GM19372 (cell line): Measurements from ENCODE around the gene LINGO3.

Source experiments
- ATAC-seq: cut with Tn5 transposase; IDR thresholded peaks from one replicate; pipeline ENCODE4 v1.9.1; 2021; ENCODE audit warnings: mild to moderate bottlenecking, low read depth, moderate library complexity; ENCODE audit not compliant: unreplicated experiment

Gene LINGO3

DNA sequence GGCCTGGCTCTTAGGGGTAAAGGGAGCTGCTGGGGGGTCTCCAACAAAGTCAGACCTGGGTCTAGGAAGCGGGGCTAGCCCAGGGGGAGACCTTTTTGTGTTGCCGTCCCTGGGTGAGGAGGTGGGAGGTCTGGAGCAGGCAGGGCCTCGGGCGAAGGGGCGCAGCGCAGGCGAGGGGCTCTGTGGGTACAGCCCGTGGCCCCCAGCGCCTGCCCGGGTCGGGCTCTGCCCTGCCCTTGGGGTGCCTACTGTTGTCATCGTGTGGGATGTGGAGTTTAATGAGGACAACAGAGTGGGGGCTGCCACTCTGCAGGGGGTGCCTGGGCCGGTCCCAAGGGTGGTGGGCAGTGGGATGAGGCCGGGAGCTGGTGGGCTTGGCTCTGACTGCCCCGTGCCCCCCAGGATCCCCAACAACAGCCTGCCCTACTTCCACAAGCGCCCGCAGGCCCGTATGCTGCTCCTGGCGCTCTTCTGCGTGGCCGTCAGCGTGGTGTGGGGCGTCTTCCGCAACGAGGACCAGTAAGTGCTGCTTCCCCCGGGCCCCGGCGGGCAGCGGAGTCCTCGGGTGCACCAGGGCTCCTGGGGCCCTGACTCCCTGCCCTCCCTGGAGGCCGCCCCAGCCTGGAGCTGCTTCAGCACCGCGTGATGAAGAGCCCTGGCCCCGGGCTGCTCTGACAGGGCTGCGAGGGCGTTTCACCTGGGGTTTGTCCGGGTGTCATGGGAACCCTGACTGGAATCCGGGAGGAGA, 32.7 kb upstream of the LINGO3 start:
- no peak for ATAC-seq

DNA sequence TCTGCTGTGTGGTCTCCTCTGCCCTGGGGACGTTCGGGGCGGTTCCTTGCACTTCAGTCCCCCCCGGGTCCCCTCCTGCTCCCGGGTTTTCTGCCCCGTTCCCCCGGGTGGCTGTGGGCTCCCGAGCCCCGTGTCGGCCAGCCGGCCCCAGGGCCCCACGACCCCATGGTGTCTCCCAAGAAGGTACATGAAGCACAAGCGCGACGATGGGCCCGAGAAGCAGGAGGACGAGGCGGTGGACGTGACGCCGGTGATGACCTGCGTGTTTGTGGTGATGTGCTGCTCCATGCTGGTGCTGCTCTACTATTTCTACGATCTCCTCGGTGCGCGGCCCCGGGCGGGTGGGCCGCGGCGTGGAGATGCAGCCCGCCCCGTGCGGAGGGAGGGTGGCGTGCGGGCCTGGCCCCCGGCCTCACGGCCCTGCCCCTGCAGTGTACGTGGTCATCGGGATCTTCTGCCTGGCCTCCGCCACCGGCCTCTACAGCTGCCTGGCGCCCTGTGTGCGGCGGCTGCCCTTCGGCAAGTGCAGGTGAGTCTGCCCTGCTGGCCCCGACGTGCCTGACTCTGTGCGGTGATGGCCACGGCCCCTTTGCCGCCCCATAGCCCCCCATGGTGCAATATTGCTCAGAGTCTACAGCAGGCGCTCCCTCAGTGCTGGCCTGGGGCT, 31.8 kb upstream of the LINGO3 start:
- no peak for ATAC-seq

DNA sequence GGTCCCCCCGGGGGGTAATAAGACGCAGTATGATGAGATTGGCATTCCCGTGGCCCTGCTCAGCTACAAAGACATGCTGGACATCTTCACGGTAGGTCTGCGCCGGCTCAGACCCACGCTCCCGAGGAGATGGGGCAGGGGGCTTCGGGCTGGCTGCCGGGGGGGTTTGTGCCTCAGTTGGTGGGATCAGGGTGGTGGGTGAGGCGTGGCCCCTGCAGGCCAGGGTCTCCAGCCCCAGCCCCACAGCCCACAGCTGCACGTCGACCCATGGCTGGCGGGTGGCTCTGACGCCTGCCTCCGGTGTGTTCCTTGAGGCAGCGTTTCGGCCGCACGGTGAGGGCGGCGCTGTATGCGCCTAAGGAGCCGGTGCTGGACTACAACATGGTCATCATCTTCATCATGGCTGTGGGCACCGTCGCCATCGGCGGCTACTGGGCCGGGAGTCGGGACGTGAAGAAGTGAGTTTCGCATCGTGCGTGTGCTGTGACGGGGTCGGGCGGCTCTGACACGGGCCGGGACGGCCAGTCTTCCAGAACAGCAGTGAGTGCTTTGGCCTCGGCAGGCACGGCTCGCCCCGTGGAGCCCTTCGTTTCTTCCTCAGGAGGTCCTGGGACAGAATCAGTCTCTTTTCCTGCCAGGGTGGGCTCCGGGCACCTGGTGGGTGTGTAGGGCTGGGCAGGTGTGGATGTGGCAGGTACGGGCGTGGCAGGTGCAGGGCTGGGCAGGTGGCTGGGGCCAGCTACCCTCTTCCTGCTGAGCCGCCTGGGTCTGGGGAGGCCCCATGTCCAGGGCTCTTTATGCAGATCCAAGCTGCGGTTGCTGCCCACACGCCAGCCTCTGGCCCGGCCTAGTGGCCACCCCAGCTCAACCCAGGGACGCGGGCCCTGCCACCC, 31.0 kb upstream of the LINGO3 start:
- no peak for ATAC-seq

DNA sequence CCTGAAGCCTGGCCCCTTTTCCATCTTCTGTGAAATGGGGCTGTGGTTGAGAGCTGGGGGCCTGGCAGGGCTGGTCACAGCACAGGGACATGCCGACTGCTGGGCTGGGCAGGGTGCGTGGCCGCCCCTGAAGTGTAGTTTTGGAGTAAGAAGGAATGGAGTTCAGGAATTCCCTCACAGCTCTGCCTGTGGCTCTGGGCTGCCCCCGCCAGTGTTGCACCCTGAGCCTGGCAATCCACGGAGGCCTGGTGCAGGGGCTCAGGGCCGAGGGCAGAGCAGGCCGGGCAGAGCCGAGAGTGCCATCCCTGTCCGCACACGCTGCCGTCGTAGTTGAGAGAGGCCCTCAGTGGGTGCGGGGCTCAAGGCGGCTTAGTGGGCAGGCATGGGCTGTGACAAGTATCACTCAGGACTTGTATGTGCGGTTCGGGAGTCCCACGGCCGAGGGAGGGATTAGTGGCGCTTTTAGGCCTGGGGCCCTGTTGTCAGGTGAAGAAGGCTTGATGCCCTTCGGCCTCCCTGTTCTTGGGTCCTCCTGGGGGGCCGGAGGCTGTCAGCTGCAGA, 30.2 kb upstream of the LINGO3 start:
- no peak for ATAC-seq

DNA sequence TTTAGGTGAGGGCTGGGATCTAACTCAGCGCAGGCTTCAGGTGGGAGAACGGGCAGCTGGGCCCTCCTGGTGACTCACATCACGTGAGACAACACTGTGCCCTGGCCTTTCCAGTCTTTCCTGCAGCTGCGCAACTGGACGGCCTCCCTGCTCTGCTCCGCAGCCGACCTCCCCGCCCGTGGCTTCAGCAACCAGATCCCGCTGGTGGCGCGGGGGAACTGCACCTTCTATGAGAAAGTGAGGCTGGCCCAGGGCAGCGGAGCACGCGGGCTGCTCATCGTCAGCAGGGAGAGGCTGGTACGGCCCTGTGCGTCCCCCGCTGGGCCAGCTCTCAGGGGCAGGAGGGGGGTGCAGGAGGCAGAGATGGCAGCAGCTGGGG, 29.4 kb upstream of the LINGO3 start:
- ATAC-seq, result no peak

DNA sequence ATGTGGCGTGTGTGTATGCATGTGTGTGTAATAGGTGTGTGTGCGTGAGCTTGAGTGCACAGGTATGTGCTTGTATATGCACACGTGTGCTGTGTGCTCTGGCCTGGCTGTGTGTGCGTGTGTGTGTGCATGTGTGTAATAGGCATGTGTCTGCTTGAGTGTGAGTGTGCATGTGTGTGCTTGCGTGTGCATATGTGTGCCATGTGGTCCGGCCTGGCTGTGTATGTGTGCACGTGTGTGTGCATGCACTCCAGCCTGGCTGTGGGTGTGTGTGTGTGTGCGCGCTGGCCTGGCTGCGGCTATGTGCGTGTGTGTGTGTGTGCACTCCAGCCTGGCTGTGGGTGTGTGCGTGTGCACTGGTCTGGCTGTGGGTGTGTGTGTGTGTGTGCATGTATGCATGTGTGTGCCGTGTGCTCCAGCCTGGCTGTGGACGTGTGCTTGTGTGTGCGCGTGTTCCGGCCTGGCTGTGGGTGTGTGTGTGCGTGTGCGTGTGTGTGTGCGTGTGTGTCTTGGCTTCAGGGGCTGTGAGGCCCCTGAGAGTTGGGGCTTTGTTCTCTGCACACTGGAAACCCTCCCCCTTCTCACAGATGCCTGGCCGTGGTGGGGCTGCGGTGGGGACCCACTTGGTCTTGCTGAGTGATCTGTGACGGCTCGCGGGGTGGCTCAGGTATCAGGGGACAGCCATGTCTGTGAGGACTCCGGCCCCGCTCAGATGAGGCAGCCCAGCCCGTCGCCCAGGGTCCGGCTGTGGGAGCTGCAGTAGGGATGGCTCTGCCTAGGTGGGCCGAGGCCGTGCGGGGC, 28.8 kb upstream of the LINGO3 start:
- ATAC-seq, result no peak

DNA sequence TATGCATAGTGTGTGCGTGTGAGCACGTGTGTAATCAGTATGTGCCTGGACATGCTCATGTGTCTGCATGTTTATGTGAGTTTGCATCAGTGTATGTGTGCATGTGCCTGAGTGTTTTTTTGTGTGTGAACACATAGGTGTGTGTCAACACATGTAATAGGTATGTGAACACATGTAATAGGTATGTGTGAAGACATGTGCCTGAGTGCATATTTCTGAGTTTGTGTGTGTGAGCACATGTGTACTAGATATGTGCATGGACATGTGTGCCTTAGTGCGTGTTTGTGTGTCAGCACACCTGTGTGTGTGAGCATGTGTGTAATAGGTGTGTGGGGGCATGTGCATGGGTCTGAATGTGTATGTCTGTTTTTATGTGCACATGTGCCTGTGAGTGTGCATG, 27.9 kb upstream of the LINGO3 start:
- ATAC-seq, result no peak

DNA sequence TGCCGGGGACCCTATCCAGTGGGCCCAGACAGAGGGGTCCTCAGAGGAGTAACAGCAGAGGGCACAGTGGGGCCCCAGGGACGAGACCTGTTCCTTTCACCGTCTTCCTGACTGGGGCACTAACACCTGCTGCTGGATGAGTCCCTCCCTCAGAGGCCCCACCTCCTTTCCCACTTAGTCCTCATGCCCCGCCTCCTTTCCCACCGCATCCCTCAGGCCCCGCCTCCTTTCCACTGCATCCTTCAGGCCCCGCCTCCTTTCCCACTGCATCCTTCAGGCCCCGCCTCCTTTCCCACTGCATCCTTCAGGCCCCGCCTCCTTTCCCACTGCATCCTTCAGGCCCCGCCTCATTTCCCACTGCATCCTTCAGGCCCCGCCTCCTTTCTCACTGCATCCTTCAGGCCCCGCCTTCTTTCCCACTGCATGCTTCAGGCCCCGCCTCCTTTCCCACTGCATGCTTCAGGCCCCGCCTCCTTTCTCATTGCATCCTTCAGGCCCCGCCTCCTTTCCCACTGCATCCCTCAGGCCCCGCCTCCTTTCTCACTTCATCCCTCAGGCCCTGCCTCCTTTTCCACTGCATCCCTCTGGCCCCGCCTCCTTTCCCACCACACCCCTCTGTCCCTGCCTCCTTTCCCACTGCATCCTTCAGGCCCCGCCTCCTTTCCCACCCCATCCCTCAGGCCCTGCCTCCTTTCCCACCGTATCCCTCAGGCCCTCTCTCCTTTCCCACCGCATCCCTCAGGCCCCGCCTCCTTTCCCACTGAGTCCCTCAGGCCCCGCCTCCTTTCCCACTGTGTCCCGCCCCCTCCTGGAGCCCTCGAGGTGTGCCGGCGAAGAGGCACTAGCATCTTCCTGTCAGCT, 27.3 kb upstream of the LINGO3 start:
- no peak for ATAC-seq

DNA sequence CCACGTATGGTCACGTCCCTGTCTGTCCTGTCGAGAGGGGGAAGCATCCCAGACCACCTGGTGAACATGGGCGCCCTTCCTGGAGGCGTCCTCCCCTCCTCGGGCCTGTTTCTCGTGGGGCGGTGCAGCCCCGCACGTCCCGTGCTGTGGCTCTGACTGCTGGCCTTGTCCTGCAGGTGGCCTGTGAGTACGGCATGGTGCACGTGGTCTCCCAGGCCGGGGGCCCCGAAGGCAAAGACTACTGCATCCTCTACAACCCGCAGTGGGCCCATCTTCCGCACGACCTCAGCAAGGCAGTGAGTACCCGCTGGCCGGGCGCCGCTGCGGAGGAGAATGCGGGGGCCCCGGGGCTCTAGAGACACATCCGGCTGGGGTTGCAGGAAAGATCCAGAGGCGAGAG, 26.5 kb upstream of the LINGO3 start:
- no peak for ATAC-seq

DNA sequence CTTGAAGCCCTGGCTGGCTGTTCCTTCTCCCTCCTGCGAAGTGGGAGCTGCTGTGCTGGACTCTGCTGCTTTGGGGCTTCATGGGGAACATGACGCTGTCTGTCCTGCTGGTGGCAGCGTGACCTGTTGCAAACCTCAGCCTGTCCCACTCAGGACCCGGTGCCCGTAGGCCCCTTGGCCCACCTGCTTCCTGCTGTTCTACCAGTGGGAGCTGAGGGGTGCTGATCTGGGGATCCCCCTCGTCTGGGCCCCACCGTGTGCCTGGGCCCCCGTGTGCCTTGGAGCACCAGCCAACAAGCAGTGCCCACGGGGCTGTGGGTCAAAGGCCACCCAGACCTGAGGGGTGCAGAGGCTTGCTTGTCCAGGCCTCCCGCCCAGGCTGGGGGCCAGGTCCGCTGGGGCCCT, 25.9 kb upstream of the LINGO3 start:
- no peak for ATAC-seq

DNA sequence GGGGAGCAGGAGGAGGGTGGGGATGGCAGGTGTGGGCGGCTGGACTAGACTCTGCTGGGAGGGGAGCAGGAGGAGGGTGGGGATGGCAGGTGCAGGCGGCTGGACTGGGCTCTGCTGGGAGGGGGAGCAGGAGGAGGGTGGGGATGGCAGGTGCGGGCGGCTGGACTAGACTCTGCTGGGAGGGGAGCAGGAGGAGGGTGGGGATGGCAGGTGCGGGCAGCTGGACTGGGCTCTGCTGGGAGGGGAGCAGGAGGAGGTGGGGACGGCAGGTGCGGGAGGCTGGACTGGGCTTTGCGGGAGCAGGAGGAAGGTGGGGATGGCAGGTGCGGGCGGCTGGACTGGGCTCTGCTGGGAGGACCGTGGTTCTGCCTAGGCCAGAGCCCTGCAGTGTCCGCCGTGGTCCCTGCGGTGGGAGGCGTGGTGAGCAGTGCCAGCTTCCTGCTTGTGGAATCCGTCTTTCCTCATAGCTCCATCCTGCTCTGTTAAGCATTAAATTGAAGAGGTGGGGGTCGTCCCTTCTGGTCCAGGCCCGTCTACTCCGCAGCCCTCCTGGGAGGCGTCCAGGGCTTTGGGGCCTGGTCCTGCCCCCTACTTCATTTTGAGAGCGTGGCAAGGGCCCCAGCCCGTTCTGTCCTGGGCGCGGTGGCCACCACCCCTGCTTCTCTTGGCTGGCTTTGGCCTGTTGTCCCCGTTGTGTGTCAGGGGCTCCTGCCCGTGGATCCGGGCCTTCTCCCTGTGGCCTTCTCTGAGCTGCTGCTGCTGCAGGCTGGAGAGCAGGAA, 25.3 kb upstream of the LINGO3 start:
- ATAC-seq, result no peak

DNA sequence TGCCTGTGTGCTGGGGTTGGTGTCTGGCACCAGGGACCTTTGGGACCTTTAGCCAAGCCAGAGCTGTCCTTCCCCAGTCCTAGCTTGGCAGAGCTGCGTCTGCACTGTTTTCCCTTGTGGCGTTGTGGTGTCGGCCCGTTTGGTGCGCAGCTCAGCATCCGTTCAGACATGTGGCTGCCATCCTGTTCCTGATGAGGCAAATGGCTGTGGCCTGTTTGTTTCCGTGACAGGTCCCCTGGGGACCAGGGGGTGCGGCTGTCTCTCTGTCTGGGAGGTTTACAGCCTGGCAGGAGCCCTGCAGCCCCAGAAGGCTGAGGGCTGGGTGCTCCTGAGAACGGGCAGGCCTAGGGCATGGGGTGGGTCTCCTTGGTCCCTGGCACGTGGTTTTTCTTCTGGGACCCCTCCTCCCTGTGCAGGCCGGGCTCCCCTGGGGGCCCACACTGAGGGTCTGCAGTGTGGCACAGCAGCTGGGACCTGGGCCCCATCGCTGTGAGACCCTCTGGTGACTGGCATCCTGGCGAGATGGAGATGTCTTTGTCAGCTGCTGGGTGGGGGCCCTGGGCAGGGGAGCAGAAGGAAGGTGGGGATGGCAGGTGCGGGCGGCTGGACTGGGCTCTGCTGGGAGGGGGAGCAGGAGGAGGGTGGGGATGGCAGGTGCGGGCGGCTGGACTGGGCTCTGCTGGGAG, 24.5 kb upstream of the LINGO3 start:
- no peak for ATAC-seq

DNA sequence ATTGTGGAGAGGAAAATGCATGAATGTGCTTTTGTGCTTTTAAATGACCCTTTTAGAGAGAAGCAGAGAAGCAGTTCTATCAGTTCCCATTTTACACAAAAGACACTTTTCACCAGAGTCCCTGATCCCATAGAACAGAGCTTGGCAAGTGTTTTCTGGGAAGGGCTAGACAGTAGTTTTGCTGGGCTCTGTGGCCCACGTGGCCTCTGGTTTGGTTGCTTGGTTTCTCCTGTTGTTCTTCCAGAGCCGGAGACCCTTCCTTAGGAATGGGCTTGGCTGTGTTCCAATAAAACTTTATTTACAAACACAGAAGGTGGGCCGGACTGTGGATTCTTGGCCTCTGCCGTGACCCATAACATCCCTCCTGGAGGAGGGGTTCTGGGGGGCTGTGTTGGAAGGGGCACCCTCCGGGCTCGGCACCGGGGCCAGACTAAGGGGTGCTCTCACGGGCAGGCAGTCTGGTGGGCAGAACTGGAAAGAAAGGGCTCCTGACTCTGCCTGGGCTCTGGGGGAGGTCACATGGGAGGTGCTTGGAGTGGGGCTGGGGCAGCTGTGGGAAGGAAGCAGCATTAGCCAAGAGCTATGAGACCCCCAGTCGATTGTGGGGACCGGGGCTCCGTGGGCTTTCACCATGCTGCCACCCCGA, 23.8 kb upstream of the LINGO3 start:
- no peak for ATAC-seq

DNA sequence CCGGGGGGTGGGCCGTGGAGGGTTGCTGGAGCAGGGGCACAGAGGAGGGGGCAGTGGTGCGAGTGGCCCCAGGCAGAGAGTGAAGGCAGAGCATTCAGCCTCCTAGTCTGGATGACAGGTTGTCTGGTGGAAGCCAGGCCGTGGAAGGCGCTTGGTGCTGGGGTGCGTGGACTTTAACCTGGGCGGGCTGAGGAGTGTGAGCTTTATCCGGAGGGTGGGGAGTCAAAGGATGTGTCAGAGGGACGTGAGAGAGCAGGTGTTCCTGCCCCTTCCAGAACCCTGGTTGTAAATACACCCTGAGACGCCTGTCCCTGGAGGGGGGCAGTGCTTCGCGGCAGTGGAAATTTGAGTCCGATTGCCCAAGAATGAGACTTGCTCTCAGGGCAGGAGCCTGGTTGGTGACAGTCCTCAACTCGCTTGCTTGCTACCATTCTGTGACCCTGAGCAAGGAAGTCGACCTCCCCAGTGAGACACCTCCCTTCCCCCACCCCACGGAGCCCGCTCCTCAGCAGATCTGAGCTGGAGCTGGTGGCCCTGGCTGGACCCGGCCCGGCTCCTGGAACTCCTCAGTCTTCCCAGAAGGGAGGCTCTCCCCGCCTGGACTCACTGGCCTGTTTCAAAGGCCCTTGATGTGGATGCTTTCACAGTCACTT, 22.8 kb upstream of the LINGO3 start:
- no peak for ATAC-seq

DNA sequence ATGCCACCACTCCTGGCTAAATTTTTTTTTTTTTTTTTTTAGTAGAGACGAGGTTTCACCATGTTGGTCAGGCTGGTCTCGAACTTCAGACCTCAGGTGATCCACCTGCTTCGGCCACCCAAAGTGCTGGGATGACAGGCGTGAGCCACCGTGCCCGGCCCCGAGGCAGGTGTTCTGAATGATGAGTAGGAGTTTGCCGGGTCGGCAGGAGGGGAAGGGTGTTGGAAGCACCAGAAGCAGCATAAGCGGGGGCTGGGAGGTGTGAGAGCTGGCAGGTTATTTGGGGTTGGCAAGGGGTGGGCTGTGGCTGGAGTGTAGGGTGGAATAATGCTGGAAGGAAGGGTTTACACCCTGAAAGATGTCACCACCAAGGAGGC, 22.3 kb upstream of the LINGO3 start:
- no peak for ATAC-seq

DNA sequence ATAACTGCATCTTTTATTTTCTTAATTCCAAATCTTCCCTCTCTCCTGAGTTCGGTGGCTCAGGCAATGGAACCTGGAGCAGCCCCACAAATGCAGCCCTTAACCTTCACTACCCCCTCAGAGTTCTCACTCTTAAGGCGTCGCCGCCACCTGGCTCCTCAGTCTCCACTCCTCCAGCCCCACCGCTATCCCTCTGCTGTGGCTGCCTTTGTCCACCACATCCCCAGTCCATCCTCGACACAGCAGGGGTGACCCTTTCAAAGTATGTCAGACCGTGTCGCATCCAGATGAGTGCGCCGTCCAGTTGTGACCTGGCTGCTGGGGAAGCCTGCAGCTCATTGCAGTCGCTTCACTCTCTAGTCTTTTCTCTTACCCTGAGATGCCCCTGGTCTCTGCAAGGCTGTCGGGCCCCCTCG, 21.6 kb upstream of the LINGO3 start:
- ATAC-seq, result no peak

DNA sequence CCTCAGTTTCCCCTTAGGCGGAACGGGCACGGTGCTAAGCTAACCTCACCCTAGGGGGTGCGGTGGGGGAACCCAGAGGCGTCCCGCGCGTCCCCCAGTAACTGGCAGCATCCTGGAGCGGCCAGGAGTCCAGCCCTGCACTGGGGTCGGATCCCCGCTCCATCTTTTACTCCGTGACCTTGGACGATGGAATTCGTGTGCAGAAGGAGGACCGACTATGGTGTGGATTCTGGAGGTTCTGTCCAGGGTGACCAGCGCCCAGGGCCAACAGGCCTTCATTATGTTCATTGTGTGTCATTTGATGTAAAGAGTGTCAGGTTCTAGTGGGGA, 21.2 kb upstream of the LINGO3 start:
- no peak for ATAC-seq
